Measurements from ENCODE around the gene MBOAT2.

Gene MBOAT2

DNA sequence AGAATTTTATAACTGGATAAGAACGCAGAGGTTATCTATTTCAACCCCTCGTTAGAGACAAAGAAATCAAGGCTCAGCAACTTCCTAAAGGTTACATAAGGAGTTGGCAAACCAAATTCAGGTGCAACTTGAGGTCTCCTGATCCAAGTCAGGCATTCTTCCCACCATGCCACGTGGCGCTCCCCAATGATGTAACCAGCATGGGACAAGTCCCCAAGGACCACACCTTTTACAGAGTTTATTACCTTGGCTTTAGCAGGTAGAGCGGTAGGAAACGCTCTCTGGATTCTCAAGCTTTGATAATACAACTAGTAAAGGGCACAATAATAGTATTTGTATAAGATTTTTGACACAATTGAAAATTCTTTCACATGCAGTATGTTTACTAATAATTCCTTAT lies 26.7 kb upstream of the MBOAT2 start:
- Histone ChIP-seq H3K9ac (ENCODE audit: low read length) (no peak overlapping the region), H3K4me3 (ENCODE audit: low read length) (no peak overlapping the region), H3K27me3 (ENCODE audit: low read depth, low read length) (peaks cover 16% of the 10 kb centered on the region), H3K79me2 (ENCODE audit: low read length) (no peaks in the 10 kb centered on the region), H3K27ac (ENCODE audit: low read length) (no peak overlapping the region), H3K9me3 (ENCODE audit: insufficient read depth, low read length) (no peaks in the 10 kb centered on the region), H2AFZ (ENCODE audit: low read depth, low read length) (no peak overlapping the region), H3K4me1 (ENCODE audit: low read length) (no peaks in the 10 kb centered on the region), H4K20me1 (ENCODE audit: insufficient read depth, low read length) (no peaks in the 10 kb centered on the region), H3K4me2 (ENCODE audit: low read length) (no peak overlapping the region), H3K36me3 (replicated peaks; ENCODE audit: low read depth, low read length) (no peaks in the 10 kb centered on the region)
- no peak for TF ChIP-seq CTCF (IDR thresholded peaks at IDR 0.05; ENCODE audit: low read depth, low read length)
- TF ChIP-seq EZH2phosphoT487 (IDR thresholded peaks at IDR 0.05; ENCODE audit: low read depth), result no peak

DNA sequence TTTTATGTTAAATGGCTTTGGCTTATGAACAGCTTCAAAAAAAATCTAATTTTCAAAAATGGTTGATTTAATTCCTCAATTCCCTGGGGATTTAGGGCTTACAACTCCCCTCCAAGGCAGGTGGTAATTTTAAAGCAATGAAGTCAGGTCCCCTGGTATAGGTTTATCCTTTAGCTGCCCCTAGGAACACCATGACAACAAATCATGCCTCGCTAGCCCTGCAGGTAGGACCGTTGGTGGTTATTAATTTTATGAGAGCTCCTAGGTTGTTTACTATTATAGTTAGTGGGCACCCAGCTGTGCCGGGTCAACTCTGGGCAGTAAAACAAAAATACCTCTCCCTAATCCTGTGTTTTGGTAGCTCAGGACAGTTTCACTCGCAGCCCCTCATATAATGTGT lies 26.2 kb upstream of the MBOAT2 start:
- Histone ChIP-seq H3K9ac (ENCODE audit: low read length) (no peak overlapping the region), H3K4me3 (ENCODE audit: low read length) (no peak overlapping the region), H3K4me1 (ENCODE audit: low read length) (no peaks in the 10 kb centered on the region), H3K79me2 (ENCODE audit: low read length) (no peaks in the 10 kb centered on the region), H3K9me3 (ENCODE audit: insufficient read depth, low read length) (no peaks in the 10 kb centered on the region), H3K36me3 (replicated peaks; ENCODE audit: low read depth, low read length) (no peaks in the 10 kb centered on the region), H3K4me2 (ENCODE audit: low read length) (no peak overlapping the region), H4K20me1 (ENCODE audit: insufficient read depth, low read length) (no peaks in the 10 kb centered on the region), H2AFZ (ENCODE audit: low read depth, low read length) (no peak overlapping the region), H3K27ac (ENCODE audit: low read length) (no peak overlapping the region), H3K27me3 (ENCODE audit: low read depth, low read length) (peaks cover 16% of the 10 kb centered on the region)
- TF ChIP-seq EZH2phosphoT487 (IDR thresholded peaks at IDR 0.05; ENCODE audit: low read depth) (no peak), CTCF (IDR thresholded peaks at IDR 0.05; ENCODE audit: low read depth, low read length) (no peak)

- Histone ChIP-seq H3K4me2 (ENCODE audit: low read length) (no peak overlapping the region), H4K20me1 (ENCODE audit: insufficient read depth, low read length) (no peaks in the 10 kb centered on the region), H3K27ac (ENCODE audit: low read length) (no peak overlapping the region), H3K9me3 (ENCODE audit: insufficient read depth, low read length) (no peaks in the 10 kb centered on the region), H3K4me3 (ENCODE audit: low read length) (no peak overlapping the region), H2AFZ (ENCODE audit: low read depth, low read length) (no peak overlapping the region), H3K79me2 (ENCODE audit: low read length) (no peaks in the 10 kb centered on the region), H3K36me3 (replicated peaks; ENCODE audit: low read depth, low read length) (no peaks in the 10 kb centered on the region), H3K9ac (ENCODE audit: low read length) (no peak overlapping the region), H3K4me1 (ENCODE audit: low read length) (no peaks in the 10 kb centered on the region), H3K27me3 (ENCODE audit: low read depth, low read length) (peaks cover 16% of the 10 kb centered on the region)
- no peak for TF ChIP-seq CTCF (IDR thresholded peaks at IDR 0.05; ENCODE audit: low read depth, low read length)
- TF ChIP-seq EZH2phosphoT487 (IDR thresholded peaks at IDR 0.05; ENCODE audit: low read depth), result no peak
Observed at GRCh38 chr2:9027884-9028283, 24.4 kb upstream of the MBOAT2 start.

DNA sequence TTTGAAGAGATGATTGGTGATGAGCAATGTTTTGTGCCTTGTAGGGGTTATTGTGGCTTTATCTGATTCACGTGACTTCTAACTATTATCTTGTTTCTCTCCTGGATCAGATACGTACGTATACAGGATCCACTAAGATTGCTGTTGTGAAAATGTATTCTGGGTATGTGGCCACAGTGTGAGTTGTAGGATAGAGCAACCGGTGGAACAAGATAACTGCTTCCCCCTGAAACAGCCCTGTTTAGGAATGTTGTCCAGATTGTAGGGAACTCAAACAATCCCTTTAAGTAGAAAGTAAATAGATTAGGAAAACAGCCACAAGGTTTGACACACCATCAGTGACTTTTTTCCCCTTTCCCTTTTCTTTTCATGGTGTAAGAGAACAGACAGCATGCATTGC lies 22.3 kb upstream of the MBOAT2 start:
- Histone ChIP-seq H3K9me3 (ENCODE audit: insufficient read depth, low read length) (no peaks in the 10 kb centered on the region), H3K4me3 (ENCODE audit: low read length) (no peak overlapping the region), H3K79me2 (ENCODE audit: low read length) (no peaks in the 10 kb centered on the region), H3K4me2 (ENCODE audit: low read length) (no peak overlapping the region), H2AFZ (ENCODE audit: low read depth, low read length) (no peak overlapping the region), H3K27me3 (ENCODE audit: low read depth, low read length) (peaks cover 6% of the 10 kb centered on the region), H3K27ac (ENCODE audit: low read length) (no peak overlapping the region), H3K9ac (ENCODE audit: low read length) (no peak overlapping the region), H4K20me1 (ENCODE audit: insufficient read depth, low read length) (no peaks in the 10 kb centered on the region), H3K36me3 (replicated peaks; ENCODE audit: low read depth, low read length) (no peaks in the 10 kb centered on the region), H3K4me1 (ENCODE audit: low read length) (no peaks in the 10 kb centered on the region)
- TF ChIP-seq EZH2phosphoT487 (IDR thresholded peaks at IDR 0.05; ENCODE audit: low read depth) (no peak), CTCF (IDR thresholded peaks at IDR 0.05; ENCODE audit: low read depth, low read length) (no peak)

Measured in OCI-LY3 (cell line).